Activated naive CD8-positive, alpha-beta T cell (primary cell): ENCODE results near the gene C1QTNF8.

ENCODE experiments used
- H3K27ac Mint-ChIP-seq: one replicate; pipeline ENCODE4 v1.8.0; 2021; ENCODE audit warnings: mixed read lengths
- H3K27me3 Mint-ChIP-seq: one replicate; pipeline ENCODE4 v1.8.0; 2021; ENCODE audit warnings: mixed read lengths
- H3K36me3 Mint-ChIP-seq: one replicate; pipeline ENCODE4 v1.8.0; 2021; ENCODE audit warnings: mixed read lengths
- H3K4me1 Mint-ChIP-seq: one replicate; pipeline ENCODE4 v1.8.0; 2021; ENCODE audit warnings: low read depth, mixed read lengths
- H3K4me3 Mint-ChIP-seq: one replicate; pipeline ENCODE4 v1.8.0; 2021; ENCODE audit warnings: mild to moderate bottlenecking, mixed read lengths
- H3K9me3 Mint-ChIP-seq: one replicate; pipeline ENCODE4 v1.8.0; 2021; ENCODE audit warnings: low read depth, mixed read lengths

C1QTNF8 gene

DNA sequence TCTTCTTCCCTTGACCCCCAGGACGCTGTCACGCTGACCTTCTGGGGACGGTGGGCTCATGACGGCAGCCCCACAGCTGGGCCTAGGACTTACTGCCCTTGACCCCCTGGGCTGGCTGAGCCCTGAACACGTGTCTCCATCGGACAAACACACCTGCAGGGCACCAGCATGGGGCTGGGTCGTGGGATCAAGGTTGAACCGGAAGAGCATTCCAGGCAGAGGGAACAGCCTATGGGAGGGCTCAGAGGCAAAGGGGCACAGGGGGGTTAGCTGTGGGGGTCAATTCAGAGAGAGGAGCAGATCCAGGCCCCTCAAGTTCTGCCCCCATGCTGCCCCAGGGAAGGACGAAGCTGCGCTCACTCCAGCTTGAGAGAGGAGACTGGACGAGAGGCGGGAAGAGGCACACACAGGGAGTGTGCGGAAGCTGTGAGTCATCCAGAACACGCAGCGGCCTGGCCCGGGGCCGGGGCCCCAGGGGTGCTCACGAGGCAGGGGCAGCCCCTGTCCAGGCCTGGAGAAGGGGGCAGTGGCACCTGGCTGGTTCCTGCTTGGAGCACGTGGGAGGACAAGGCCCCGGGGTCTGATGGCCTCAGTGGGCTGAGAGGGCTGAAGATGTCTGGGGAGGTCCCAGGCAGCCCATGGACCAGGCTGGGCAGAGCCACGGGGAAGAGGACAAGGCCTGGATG, 13.6 kb downstream of the C1QTNF8 start:
- peaks cover 5% of the 10 kb centered on the region for H3K36me3 Mint-ChIP-seq
- peaks cover 15% of the 10 kb centered on the region for H3K27me3 Mint-ChIP-seq
- H3K27ac Mint-ChIP-seq, result no peak overlapping the region
- no peaks in the 10 kb centered on the region for H3K9me3 Mint-ChIP-seq
- no peak overlapping the region for H3K4me3 Mint-ChIP-seq
- H3K4me1 Mint-ChIP-seq, result no peaks in the 10 kb centered on the region

DNA sequence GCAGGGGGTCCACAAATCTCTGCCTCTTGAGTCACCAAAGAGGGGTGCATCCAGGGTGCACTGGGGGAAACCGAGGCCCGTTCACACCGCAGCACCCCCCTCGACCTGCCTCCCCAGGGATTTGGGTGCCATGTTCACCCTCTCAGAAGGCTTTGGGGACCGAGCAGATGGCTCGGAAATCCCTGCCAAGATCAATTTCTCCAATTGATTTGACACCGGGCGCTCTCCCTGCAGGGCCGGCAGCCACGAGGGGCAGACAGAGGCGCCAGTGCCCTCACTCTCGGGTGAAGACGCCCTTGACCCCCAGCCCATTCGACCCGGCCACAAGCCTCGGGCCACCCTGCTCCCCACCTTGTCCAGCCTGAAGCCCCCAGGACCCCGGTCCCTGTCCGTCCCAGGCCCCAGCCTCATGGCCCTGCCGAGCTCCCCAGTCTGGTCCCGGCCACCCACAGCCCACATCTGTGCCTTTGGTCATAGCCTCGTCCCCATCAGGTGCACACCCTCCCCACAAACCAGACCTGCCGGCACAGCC, 14.2 kb downstream of the C1QTNF8 start:
- H3K4me3 Mint-ChIP-seq, result no peak overlapping the region
- H3K27me3 Mint-ChIP-seq, result peaks cover 16% of the 10 kb centered on the region
- H3K9me3 Mint-ChIP-seq, result no peaks in the 10 kb centered on the region
- H3K27ac Mint-ChIP-seq, result no peak overlapping the region
- no peaks in the 10 kb centered on the region for H3K4me1 Mint-ChIP-seq
- H3K36me3 Mint-ChIP-seq, result peaks cover 5% of the 10 kb centered on the region

- peaks cover 5% of the 10 kb centered on the region for H3K36me3 Mint-ChIP-seq
Measured at GRCh38 chr16:1080801-1081733, 15.0 kb downstream of the C1QTNF8 start.

DNA sequence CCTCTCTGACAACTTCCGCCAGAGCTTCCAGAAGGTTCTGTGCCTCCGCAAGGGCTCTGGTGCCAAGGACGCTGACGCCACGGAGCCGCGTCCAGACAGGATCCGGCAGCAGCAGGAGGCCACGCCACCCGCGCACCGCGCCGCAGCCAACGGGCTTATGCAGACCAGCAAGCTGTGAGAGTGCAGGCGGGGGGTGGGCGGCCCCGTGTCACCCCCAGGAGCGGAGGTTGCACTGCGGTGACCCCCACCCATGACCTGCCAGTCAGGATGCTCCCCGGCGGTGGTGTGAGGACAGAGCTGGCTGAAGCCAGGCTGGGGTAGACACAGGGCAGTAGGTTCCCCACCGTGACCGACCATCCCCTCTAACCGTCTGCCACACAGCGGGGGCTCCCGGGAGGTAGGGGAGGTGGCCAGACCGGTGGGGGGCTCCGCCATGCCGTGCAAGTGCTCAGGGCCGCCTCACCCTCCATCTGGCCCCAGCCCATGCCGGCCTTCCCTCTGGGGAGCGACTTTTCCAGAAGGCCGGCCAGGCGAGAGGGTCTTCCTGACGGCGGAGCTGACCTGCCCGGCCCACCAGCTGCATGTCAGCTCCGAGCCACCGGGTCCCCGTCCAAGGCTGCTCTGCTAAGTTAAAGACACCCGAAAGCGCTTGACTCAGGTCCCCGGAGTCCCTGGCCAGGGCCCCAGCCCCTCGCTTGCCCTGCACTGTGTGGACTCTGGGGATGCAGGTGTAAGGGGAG, 16.1 kb downstream of the C1QTNF8 start:
- Mint-ChIP-seq H3K4me3 (no peak overlapping the region), H3K27me3 (peaks cover 17% of the 10 kb centered on the region), H3K4me1 (no peaks in the 10 kb centered on the region)

More at GRCh38 chr16:1080801-1081733, 15.0 kb downstream of the C1QTNF8 start:
- Mint-ChIP-seq H3K4me1 (no peaks in the 10 kb centered on the region), H3K27ac (no peak overlapping the region), H3K4me3 (no peak overlapping the region), H3K27me3 (peaks cover 21% of the 10 kb centered on the region), H3K9me3 (no peaks in the 10 kb centered on the region)

GRCh38 chr16:1079341-1079740, 16.7 kb downstream of the C1QTNF8 start:
- no peak overlapping the region for H3K4me3 Mint-ChIP-seq
- H3K36me3 Mint-ChIP-seq, result no peaks in the 10 kb centered on the region
- no peak overlapping the region for H3K27ac Mint-ChIP-seq
- H3K9me3 Mint-ChIP-seq, result no peaks in the 10 kb centered on the region
- no peaks in the 10 kb centered on the region for H3K4me1 Mint-ChIP-seq
- peaks cover 17% of the 10 kb centered on the region for H3K27me3 Mint-ChIP-seq

More for the DNA sequence above, 16.1 kb downstream of the C1QTNF8 start:
- Mint-ChIP-seq H3K36me3 (no peaks in the 10 kb centered on the region), H3K27ac (no peak overlapping the region), H3K9me3 (no peaks in the 10 kb centered on the region)

GRCh38 chr16:1078579-1079021, 17.4 kb downstream of the C1QTNF8 start:
- H3K4me1 Mint-ChIP-seq, result no peaks in the 10 kb centered on the region
- H3K27ac Mint-ChIP-seq, result no peak overlapping the region
- H3K27me3 Mint-ChIP-seq, result peaks cover 14% of the 10 kb centered on the region
- no peaks in the 10 kb centered on the region for H3K36me3 Mint-ChIP-seq
- no peaks in the 10 kb centered on the region for H3K9me3 Mint-ChIP-seq
- no peak overlapping the region for H3K4me3 Mint-ChIP-seq

DNA sequence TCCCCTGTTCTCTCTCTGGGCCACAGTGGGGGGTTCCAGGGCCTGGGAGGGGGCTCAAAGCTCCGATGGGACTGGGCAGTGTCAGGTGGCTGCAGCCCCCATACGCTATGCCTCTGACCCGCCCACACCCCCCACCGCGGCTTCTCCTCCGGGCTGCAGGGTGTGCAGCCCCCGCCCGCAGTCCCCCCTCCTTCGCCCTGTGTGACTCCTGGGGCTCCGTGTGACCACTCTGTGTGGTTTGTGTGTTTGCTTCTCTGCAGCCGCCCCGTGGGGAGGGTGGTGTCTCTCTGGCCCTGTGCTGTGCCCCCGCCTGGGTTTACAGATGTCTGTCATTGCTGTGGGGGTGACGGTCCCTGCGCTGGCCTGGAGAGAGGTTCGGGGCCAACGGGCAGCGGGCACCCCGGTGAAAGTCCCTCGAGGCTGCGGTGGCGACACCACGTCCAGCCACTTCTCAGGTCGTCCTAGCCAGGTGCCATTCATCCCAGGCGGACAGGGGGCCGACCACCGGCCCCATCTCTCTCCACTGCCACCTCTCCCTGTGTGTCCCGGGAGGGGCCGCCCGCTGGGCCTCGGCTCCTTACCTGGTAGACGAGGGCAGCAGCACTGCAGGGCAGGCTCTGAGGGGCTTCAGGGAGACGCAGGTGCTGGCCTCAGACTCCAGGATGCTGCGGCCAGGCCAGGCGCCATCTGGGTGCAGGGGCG, 18.0 kb downstream of the C1QTNF8 start:
- Mint-ChIP-seq H3K9me3 (no peaks in the 10 kb centered on the region), H3K27ac (no peak overlapping the region), H3K4me3 (no peak overlapping the region), H3K4me1 (no peaks in the 10 kb centered on the region), H3K27me3 (peaks cover 14% of the 10 kb centered on the region), H3K36me3 (no peaks in the 10 kb centered on the region)

- Mint-ChIP-seq H3K27ac (no peak overlapping the region), H3K4me3 (no peak overlapping the region), H3K27me3 (peaks cover 10% of the 10 kb centered on the region)
Measured at GRCh38 chr16:1076801-1077576, 19.1 kb downstream of the C1QTNF8 start.

DNA sequence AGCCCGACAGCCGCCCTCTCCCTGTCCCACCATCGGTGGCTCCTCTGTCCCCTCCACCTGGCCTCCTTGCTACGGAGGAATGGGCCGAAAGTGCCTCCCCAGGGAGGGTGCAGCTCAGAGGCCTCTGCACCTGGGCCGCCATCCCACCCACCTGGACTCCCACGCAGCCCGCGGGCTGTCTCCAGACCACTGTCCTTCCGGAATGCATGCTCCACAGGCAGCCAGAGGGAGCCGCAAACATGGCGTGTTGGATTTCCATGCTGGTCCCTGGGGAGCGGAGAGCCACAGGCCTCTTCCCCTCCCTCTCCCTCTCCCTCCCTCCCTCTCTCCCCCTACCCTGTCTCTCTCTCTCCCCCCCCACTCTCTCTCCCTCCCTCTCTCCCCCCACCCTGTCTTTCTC, 20.5 kb downstream of the C1QTNF8 start:
- H3K4me3 Mint-ChIP-seq, result no peak overlapping the region
- no peaks in the 10 kb centered on the region for H3K4me1 Mint-ChIP-seq
- H3K36me3 Mint-ChIP-seq, result no peaks in the 10 kb centered on the region
- no peak overlapping the region for H3K27ac Mint-ChIP-seq
- peaks cover 10% of the 10 kb centered on the region for H3K27me3 Mint-ChIP-seq
- no peaks in the 10 kb centered on the region for H3K9me3 Mint-ChIP-seq

More at GRCh38 chr16:1076801-1077576, 19.1 kb downstream of the C1QTNF8 start:
- Mint-ChIP-seq H3K36me3 (no peaks in the 10 kb centered on the region), H3K4me1 (no peaks in the 10 kb centered on the region), H3K9me3 (no peaks in the 10 kb centered on the region)

DNA sequence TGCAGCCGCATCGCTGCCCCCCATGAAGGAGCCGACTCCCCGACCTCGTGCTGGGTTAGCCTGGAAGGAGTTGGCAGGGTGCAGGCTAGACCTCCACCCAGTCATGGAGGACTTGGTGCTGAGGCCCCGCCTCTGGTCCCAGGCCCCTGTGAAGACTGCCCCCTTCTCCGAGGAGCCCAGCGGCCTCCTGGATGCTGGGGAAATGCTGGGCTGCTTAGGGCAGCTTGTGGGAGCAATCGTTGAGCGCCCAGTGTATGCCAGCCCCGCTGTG, 21.7 kb downstream of the C1QTNF8 start:
- H3K27me3 Mint-ChIP-seq, result peaks cover 10% of the 10 kb centered on the region
- H3K4me1 Mint-ChIP-seq, result no peaks in the 10 kb centered on the region
- no peak overlapping the region for H3K4me3 Mint-ChIP-seq
- H3K36me3 Mint-ChIP-seq, result no peaks in the 10 kb centered on the region
- H3K9me3 Mint-ChIP-seq, result no peaks in the 10 kb centered on the region
- no peak overlapping the region for H3K27ac Mint-ChIP-seq

DNA sequence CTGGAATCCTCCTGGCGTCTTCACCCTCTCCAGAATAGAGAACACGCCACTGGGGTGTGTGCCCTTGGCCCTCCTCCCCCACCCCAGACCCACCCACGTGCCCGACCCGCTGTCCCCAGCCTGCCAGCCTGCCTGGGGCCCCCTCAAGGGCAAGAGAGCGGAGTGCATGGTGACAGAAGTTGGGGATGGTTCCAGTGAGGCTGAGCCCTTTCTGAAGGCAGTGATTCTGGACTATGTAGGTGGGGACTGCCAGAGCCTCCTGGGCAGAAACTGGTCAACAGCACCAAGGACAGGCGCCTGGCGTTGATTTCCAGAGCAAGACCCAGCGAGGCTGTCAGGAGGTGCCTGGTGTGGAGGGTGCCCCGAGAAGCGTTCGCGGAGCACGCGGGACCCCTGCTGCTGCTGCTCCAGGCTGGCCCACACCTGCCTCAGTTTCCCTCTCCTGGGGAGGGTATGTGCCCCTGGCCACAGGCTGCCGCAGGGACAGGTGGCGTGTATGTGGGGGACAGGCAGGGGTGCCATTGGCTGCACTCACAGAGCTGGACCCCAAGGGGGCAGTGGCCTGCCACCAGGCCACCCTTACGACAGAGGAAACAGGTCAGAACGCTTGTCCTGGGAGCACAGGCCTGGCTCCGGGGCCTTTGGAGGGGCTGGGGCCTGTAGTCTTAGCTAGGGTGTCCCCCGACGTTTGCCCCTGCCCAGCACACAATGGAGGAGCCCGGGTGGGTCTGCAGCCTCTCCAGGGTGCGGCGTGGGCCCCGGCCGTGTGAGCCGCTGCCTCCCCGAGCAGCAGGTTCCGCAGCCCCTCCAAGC, 22.3 kb downstream of the C1QTNF8 start:
- Mint-ChIP-seq H3K9me3 (no peaks in the 10 kb centered on the region), H3K4me1 (no peaks in the 10 kb centered on the region), H3K36me3 (no peaks in the 10 kb centered on the region), H3K27me3 (peaks cover 10% of the 10 kb centered on the region), H3K27ac (no peak overlapping the region), H3K4me3 (no peak overlapping the region)

- H3K27ac Mint-ChIP-seq, result no peak overlapping the region
- no peaks in the 10 kb centered on the region for H3K9me3 Mint-ChIP-seq
- H3K27me3 Mint-ChIP-seq, result peaks cover 10% of the 10 kb centered on the region
- H3K4me3 Mint-ChIP-seq, result no peak overlapping the region
- H3K36me3 Mint-ChIP-seq, result no peaks in the 10 kb centered on the region
- H3K4me1 Mint-ChIP-seq, result no peaks in the 10 kb centered on the region
Measured at GRCh38 chr16:1073262-1073558, 22.8 kb downstream of the C1QTNF8 start.

DNA sequence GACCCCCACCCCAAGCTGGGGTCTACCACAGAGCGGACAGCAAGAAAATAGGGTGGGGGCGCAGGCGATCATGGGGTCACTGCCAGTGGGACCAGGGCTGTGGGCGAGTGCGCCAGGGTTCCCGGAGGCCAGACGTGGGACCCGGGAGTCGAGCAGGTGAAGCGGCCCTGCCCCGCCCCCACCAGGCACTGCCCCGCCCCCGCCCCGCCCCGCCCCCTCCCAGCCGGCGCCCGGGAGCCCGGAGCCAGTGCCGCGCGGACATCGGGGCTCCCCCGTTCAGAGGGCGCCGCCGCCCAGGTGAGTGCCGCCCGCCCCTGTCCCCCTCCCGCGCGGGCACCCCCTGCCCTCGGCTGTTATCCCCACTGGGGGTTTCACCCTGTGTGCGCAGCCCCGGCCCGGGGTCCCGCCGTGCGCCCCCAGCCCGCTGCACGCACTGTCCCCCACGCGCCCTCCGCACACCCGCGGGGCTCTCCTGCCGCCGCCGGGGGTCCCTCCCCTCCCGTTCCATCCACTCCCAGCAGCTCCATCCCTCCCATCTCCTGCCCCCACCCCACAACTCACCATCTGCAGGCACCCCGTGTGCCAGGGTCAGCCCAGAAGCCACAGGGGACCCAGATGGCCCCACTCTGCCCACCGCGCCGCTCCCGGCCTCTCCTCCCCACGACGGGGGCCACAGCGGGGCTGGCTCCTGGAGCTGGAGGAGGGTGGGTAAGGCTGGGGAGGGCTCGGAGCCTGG, 23.4 kb downstream of the C1QTNF8 start, which contains the start of gene SSTR5:
Gene SSTR5 (plus strand): TSS at position 222 of the 736 bp plus-strand sequence. CDS start 6,122 bp downstream, outside the sequence.
- no peak within 1 kb of the TSS for H3K4me3 Mint-ChIP-seq
- H3K27ac Mint-ChIP-seq, result no peak within 1 kb of the TSS
- no peaks in the 10 kb centered on the region for H3K9me3 Mint-ChIP-seq
- no peaks in the 10 kb centered on the region for H3K36me3 Mint-ChIP-seq
- H3K27me3 Mint-ChIP-seq, result peaks cover 10% of the 10 kb centered on the region
- no peaks in the 10 kb centered on the region for H3K4me1 Mint-ChIP-seq
